Skeletal muscle satellite cell (primary cell): ENCODE data around the gene SYNPO.

Source experiments
- H3K27me3 ChIP-seq: 2 replicates; pipeline ENCODE4 v1.7.0; 2013; ENCODE audit warnings: low read length; ENCODE audit not compliant: control insufficient read depth, insufficient read depth
- H3K36me3 ChIP-seq: 2 replicates; pipeline ENCODE4 v1.7.0; 2013; ENCODE audit warnings: mild to moderate bottlenecking, control low read depth, low read length; ENCODE audit not compliant: insufficient read depth
- H3K4me1 ChIP-seq: 2 replicates; pipeline ENCODE4 v1.7.0; 2013; ENCODE audit warnings: low read length; ENCODE audit not compliant: control insufficient read depth, insufficient read depth
- H3K4me2 ChIP-seq: 2 replicates; pipeline ENCODE4 v1.7.0; 2013; ENCODE audit warnings: mild to moderate bottlenecking, low read length
- H3K4me3 ChIP-seq: 2 replicates; pipeline ENCODE4 v1.7.0; 2013; ENCODE audit warnings: low read length
- H3K9ac ChIP-seq: 2 replicates; pipeline ENCODE4 v1.7.0; 2013; ENCODE audit warnings: mild to moderate bottlenecking, low read depth, low read length, moderate library complexity
- H3K9me3 ChIP-seq: replicated peaks from 2 replicates; pipeline ENCODE4 v1.7.0; 2013; ENCODE audit warnings: mild to moderate bottlenecking, control low read depth, low read length

The SYNPO gene

GRCh38 chr5:150638488-150639376 is 1.7 kb upstream of the SYNPO start:
- Histone ChIP-seq H3K4me3 (no peak overlapping the region), H3K9ac (no peak overlapping the region), H3K4me2 (no peak overlapping the region), H3K36me3 (no peaks in the 10 kb centered on the region), H3K27me3 (no peaks in the 10 kb centered on the region), H3K9me3 (no peaks in the 10 kb centered on the region), H3K4me1 (peaks cover 75% of the 10 kb centered on the region)

- Histone ChIP-seq H3K36me3 (no peaks in the 10 kb centered on the region), H3K9me3 (no peaks in the 10 kb centered on the region), H3K27me3 (no peaks in the 10 kb centered on the region), H3K4me1 (peaks cover 79% of the 10 kb centered on the region), H3K9ac (no peak overlapping the region), H3K4me3 (no peak overlapping the region), H3K4me2 (no peak overlapping the region)
Measured at GRCh38 chr5:150639377-150639692, 1.1 kb upstream of the SYNPO start.

GRCh38 chr5:150639751-150640150 is 709 bp upstream of the SYNPO start:
- Histone ChIP-seq H3K4me2 (peak overlapping the region; percentile 82), H3K4me3 (no peak overlapping the region), H3K4me1 (peaks cover 83% of the 10 kb centered on the region), H3K36me3 (no peaks in the 10 kb centered on the region), H3K9me3 (no peaks in the 10 kb centered on the region), H3K9ac (peak overlapping the region; percentile 75), H3K27me3 (no peaks in the 10 kb centered on the region)

GRCh38 chr5:150641006-150641570 is 628 bp downstream of the SYNPO start:
- Histone ChIP-seq H3K9ac (peak overlapping the region; percentile 75), H3K4me2 (peak overlapping the region; percentile 82), H3K27me3 (no peaks in the 10 kb centered on the region), H3K4me1 (peaks cover 88% of the 10 kb centered on the region), H3K4me3 (peak overlapping the region; percentile 69), H3K36me3 (no peaks in the 10 kb centered on the region), H3K9me3 (no peaks in the 10 kb centered on the region)

GRCh38 chr5:150641824-150642566 is 1.5 kb downstream of the SYNPO start:
- Histone ChIP-seq H3K9ac (peak overlapping the region; percentile 75), H3K36me3 (no peaks in the 10 kb centered on the region), H3K4me3 (peak overlapping the region; percentile 69), H3K4me1 (peaks cover 79% of the 10 kb centered on the region), H3K4me2 (peak overlapping the region; percentile 82), H3K9me3 (no peaks in the 10 kb centered on the region), H3K27me3 (no peaks in the 10 kb centered on the region)

GRCh38 chr5:150642567-150642927 is 2.1 kb downstream of the SYNPO start:
- H3K9me3 ChIP-seq, result no peaks in the 10 kb centered on the region
- H3K4me3 ChIP-seq, result peak overlapping the region; percentile 69
- H3K36me3 ChIP-seq, result no peaks in the 10 kb centered on the region
- H3K4me1 ChIP-seq, result peaks cover 74% of the 10 kb centered on the region
- no peaks in the 10 kb centered on the region for H3K27me3 ChIP-seq
- peak overlapping the region; percentile 82 for H3K4me2 ChIP-seq
- H3K9ac ChIP-seq, result peak overlapping the region; percentile 36

GRCh38 chr5:150642991-150643710 is 2.7 kb downstream of the SYNPO start:
- H3K4me1 ChIP-seq, result peaks cover 68% of the 10 kb centered on the region
- peaks cover under 1% of the 10 kb centered on the region for H3K36me3 ChIP-seq
- no peaks in the 10 kb centered on the region for H3K27me3 ChIP-seq
- H3K4me3 ChIP-seq, result peak overlapping the region; percentile 69
- no peaks in the 10 kb centered on the region for H3K9me3 ChIP-seq
- no peak overlapping the region for H3K9ac ChIP-seq
- H3K4me2 ChIP-seq, result peak overlapping the region; percentile 82

- H3K4me3 ChIP-seq, result no peak overlapping the region
- H3K4me1 ChIP-seq, result peaks cover 61% of the 10 kb centered on the region
- H3K9me3 ChIP-seq, result no peaks in the 10 kb centered on the region
- peaks cover 10% of the 10 kb centered on the region for H3K36me3 ChIP-seq
- no peak overlapping the region for H3K9ac ChIP-seq
- peak overlapping the region; percentile 35 for H3K4me2 ChIP-seq
- H3K27me3 ChIP-seq, result no peaks in the 10 kb centered on the region
Measured at GRCh38 chr5:150644058-150644457, 3.6 kb downstream of the SYNPO start.

- H3K9ac ChIP-seq, result no peak overlapping the region
- peaks cover 13% of the 10 kb centered on the region for H3K36me3 ChIP-seq
- H3K9me3 ChIP-seq, result no peaks in the 10 kb centered on the region
- no peak overlapping the region for H3K4me3 ChIP-seq
- peaks cover 56% of the 10 kb centered on the region for H3K4me1 ChIP-seq
- no peaks in the 10 kb centered on the region for H3K27me3 ChIP-seq
- H3K4me2 ChIP-seq, result peak overlapping the region; percentile 35
Measured at GRCh38 chr5:150644514-150644913, 4.1 kb downstream of the SYNPO start.

GRCh38 chr5:150645070-150645700 is 4.7 kb downstream of the SYNPO start:
- peak overlapping the region; percentile 35 for H3K4me2 ChIP-seq
- H3K36me3 ChIP-seq, result peaks cover 15% of the 10 kb centered on the region
- peaks cover 49% of the 10 kb centered on the region for H3K4me1 ChIP-seq
- H3K4me3 ChIP-seq, result no peak overlapping the region
- no peak overlapping the region for H3K9ac ChIP-seq
- H3K27me3 ChIP-seq, result no peaks in the 10 kb centered on the region
- no peaks in the 10 kb centered on the region for H3K9me3 ChIP-seq
